D721Med (cell line): ENCODE results near the gene CPB2.

Source experiments
- DNase-seq: peaks from one replicate; pipeline ENCODE4 v3.0.0; 2011; ENCODE audit warnings: low spot score; ENCODE audit not compliant: insufficient read length
- FAIRE-seq: peaks from 2 replicates; lab custom pipeline; 2011; peaks lifted over from hg19 to GRCh38; lab: Jason Lieb, UNC
- TF ChIP-seq, protein P1 (sequence below): IDR thresholded peaks from 2 replicates; pipeline ENCODE4 v1.5.1; 2012; ENCODE audit warnings: mild to moderate bottlenecking, control low read depth; ENCODE audit not compliant: insufficient read depth; ENCODE audit errors: missing control alignments

Gene CPB2

DNA sequence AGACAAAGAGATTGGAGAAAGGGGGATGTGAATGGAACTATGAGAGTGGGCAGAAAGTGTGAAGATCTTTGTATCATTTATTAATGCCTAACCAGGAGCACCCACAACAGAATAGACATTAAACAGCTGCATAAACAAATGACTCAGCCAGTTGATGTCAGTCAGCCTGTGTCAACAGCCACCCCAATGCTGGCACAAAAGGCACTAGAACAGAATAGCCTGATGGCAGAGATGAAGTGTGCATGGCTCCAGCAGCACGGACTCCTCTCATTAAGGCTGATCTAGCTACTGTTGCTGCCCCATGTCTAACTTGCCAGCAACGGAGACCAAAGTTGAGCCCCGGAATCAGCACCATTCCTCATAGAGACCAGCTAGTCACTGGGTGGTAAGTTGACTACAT lies 7.8 kb downstream of the CPB2 start:
- DNase-seq (no peak), FAIRE-seq (no peak)
- TF ChIP-seq, protein P1, sequence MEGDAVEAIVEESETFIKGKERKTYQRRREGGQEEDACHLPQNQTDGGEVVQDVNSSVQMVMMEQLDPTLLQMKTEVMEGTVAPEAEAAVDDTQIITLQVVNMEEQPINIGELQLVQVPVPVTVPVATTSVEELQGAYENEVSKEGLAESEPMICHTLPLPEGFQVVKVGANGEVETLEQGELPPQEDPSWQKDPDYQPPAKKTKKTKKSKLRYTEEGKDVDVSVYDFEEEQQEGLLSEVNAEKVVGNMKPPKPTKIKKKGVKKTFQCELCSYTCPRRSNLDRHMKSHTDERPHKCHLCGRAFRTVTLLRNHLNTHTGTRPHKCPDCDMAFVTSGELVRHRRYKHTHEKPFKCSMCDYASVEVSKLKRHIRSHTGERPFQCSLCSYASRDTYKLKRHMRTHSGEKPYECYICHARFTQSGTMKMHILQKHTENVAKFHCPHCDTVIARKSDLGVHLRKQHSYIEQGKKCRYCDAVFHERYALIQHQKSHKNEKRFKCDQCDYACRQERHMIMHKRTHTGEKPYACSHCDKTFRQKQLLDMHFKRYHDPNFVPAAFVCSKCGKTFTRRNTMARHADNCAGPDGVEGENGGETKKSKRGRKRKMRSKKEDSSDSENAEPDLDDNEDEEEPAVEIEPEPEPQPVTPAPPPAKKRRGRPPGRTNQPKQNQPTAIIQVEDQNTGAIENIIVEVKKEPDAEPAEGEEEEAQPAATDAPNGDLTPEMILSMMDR, result no peak

DNA sequence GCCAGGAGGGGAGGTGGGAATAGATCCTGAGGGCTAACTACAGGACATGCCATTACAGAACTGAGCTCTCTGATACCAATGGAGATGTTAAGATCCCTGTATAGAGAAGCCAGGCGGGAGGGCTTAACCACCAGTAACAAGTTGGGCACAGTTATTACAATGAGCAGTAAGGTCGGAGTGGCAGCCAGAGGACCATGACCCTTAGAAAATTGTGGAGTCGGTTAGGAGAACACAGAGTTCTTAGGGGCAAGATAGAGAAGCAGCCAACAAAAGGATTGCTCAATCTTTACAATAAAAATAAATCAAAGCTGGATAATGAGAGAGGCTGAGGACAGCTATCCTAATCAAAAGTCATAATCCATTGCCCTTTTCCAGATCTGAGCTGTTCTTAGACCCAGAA lies 10.4 kb downstream of the CPB2 start:
- no peak for FAIRE-seq
- DNase-seq, result no peak

DNA sequence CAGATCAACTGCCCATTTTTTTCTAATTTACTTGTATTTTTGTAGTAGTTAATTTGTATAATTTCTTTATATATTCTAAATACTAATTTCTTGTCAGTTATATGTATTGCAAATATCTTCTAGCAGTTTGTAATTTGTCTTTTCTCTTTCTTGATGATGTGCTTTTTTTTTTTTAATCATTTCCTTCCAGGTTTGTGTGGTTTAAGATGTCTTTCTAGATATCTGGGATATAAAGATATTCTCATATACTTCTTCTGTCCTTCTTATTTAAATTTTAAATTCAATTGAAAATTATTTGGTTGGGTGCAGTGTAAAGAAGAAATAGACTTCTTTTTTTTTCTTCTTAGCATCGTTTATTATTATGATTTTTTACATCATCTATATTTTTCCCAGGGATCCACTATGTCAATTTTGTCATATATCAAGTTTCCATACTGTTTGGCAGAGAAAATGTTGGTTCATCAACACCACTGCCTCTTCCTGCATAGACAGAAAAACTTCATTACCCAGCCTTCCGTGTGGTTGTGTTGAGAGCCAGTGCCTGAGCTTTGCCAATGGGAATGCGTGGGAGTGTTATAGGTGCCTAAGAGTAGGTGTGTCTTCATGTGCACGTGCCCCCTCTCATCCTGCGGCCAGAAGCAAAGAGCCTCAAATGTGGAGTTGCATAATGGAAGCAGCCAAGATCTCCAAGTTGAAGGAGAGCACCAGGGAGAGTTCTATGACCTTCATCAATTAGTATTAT lies 15.8 kb downstream of the CPB2 start:
- TF ChIP-seq, protein P1, result no peak
- DNase-seq (no peak), FAIRE-seq (no peak)

More for the DNA sequence above, 10.4 kb downstream of the CPB2 start:
- TF ChIP-seq, protein P1, result no peak

DNA sequence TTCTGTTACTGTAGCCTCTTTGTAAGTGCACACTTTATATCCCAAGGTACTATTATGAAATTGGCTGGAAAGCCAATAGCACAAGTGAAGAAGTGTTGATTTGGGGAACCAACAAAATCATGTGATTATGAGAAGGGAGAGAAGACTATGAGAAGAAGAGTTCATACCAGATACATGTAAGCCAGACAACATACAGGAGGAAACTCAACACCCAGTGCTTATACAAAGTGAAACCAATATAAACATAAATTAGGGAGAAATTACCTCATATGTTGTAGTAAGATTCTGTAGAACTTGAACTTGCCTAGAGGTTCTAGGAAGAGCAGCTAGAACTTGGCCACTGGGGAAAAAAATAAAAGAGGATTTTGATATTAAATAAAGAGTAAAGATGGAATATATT lies 17.4 kb downstream of the CPB2 start:
- no peak for FAIRE-seq
- DNase-seq, result no peak
- TF ChIP-seq, protein P1, result no peak

DNA sequence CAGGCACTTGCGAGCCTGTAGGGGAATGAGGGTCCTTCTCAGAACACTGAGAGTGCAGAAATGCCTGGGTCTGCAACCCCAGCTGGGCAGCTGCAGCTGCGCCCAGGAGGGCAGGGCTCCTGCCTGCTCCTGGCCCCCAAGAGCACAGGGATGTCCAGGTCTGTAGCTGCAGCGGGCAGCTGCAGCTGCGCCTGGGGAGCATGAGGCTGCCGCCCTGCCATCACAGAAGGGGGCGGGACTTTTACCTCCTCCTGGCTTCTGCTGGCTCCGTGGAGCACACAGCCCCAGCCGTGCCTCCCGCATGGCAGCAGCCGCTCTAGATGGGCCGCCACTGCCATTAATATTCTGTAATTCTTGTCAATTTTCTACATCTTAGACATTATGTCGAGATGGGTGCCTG lies 17.8 kb downstream of the CPB2 start:
- FAIRE-seq, result no peak
- TF ChIP-seq, protein P1, result no peak

DNA sequence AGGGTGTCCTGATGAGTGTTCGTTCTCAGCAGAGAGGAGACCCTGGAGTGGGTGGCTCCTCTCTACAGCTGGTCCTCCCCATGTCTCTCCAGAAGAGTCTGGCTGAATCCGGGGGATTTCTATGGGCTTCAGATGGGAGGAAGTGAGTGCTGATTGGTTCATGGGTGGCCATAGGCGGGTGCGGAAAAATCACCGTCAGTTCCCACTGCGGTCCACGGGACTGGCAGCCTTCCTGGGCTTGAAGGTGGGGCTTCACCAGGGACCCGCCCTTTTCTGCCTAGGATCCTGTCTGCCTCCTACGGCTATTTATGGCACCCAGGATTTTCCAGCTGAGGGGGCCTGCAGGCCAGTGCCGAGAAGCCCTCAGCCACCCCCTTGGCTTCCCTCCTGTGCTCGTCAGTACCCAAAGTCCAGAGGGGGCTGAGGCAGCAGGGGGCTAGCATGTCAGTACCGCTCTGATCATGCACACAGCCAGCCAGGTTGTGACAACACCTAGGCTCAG lies 18.4 kb downstream of the CPB2 start:
- TF ChIP-seq, protein P1, result no peak
- DNase-seq (no peak), FAIRE-seq (no peak)

More for the DNA sequence above, 17.8 kb downstream of the CPB2 start:
- no peak for DNase-seq

DNA sequence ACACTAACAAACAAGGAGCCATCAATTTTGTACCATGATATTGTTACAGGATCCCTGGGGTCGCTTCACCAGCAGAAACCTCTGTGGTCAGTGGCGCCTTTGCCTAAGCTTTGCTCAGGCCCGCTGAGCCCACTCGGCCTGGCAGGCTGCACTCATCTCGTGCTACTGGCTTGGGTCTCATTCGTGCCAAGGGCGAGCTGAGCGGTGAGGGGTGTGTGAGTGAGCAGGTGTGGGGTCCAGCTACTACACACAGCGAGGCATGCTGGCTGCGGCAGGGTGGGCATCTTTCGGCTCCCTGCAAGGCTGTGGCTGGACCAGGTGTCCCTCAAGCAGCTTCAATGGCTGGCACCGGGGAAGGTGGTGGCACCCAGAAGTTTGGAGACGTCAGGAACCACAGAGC lies 19.1 kb downstream of the CPB2 start:
- FAIRE-seq, result no peak
- DNase-seq, result no peak
- TF ChIP-seq, protein P1, result no peak
